ENCODE measurements around the gene NEK7.

NEK7 gene

DNA sequence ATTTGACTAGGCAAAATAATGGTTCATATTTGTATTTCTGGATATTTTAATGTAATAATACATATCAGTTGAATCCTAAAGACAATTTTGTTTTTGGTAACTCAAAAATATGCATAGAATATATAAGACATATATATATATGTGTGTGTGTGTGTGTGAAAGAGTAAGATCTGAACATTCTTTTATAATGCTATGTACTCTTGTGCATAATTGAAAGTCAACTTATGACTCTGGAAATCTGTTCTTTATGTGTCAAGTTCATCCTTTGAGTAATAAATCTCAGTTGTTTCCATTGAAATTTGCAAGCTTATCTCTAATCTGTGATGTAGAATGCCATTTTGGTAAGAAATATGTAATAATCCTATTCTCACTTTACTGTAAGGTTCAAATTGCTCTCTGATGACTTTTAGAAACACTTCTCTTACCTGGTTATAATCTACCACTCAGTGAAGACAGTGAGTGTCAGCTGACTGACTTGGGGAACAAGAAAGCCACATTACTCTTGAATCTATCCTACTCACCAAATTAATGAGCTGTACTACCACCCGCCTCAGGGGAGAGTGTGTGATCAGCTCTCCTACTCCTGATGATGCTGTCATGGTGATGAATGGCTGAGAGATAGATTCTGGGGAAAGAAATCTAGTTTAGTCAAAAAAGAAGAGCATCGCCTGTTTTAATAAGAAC, 15.0 kb upstream of the NEK7 start:
- no peak overlapping the region for H3K4me3 ChIP-seq (ENCODE audit: low read depth, low read length)

- H3K4me3 ChIP-seq (ENCODE audit: low read depth, low read length): no peak overlapping the region
These were observed 13.0 kb upstream of the NEK7 start for GRCh38 chr1:198143797-198144196.

DNA sequence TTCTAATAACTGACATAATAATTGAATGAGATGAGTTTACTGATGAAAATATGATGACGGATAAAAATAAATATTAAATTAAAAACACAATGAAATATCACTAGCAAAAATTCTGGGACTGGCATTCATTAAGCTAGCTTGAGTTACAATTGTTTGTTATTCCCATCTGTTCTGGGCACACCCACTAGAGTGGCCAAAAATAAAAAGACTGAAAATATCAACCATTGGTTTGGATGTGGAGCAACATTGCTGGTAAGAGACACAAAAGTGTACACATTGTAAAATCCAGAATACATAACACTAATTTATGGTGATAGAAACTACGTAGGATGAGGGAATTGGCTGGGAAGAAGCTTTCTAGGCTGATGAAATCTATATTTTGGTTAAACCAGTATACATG, 9.6 kb upstream of the NEK7 start:
- no peak overlapping the region for H3K4me3 ChIP-seq (ENCODE audit: low read depth, low read length)

DNA sequence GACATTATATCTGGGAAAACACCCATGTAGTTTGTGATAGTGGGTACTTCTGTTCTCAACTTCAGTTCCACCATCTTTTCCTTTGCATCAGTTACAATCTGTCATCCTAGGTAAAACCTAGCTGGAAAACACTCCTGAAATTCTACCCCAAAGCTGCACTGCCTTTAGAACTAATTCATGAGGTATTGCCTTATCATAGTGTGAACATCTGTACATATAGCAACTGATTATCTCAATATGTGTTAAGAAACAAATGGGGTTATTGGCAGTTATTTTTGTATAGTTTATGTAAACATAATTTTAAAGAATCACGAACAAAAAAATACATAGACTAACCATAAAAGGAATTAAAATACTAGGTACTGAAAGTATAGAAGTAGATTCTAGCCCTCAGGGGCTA, 6.4 kb upstream of the NEK7 start:
- H3K4me3 ChIP-seq (ENCODE audit: low read depth, low read length): no peak overlapping the region

- H3K4me3 ChIP-seq (ENCODE audit: low read depth, low read length): no peak overlapping the region
These were observed 5.1 kb upstream of the NEK7 start for GRCh38 chr1:198151688-198152087.

- H3K4me3 ChIP-seq (ENCODE audit: low read depth, low read length): no peak overlapping the region
These were observed 3.7 kb upstream of the NEK7 start for GRCh38 chr1:198153103-198153502.

- no peak overlapping the region for H3K4me3 ChIP-seq (ENCODE audit: low read depth, low read length)
These were observed 3.0 kb upstream of the NEK7 start for GRCh38 chr1:198153804-198154203.

GRCh38 chr1:198155253-198155652, 1.5 kb upstream of the NEK7 start:
- no peak overlapping the region for H3K4me3 ChIP-seq (ENCODE audit: low read depth, low read length)

- peak overlapping the region; percentile 77 for H3K4me3 ChIP-seq (ENCODE audit: low read depth, low read length)
These were observed 570 bp upstream of the NEK7 start for GRCh38 chr1:198156111-198156744.

DNA sequence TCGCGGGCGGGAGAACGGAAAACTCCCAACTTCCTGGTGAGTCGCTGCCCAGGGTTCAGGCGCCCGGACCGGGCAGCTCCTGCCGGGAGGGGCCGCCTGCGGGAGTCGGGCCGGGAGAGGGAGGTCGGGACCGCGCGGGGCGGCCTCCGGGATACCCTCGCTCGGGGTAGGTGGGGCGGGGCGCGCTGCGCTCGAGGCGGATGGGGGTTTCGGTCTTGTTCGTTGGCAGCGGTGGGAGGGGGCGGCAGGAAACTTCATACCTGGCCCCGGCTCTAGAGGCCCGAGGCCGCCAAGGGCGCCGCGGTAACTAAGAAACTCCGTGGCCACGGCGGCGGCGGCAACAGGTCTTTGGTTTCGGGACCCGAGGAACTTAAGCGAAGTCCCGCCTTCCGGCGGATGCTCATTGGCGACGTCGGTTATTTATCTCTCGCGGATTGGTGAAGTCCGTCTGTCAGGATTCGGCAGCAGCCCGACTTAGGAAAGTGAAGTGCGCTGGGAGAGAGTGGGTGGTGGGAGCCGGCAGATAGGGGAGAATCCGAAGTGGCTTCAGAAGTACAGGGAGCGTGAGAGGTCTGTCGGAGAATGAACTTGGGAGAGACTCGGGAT, 546 bp downstream of the NEK7 start:
- H3K4me3 ChIP-seq (ENCODE audit: low read depth, low read length): peak overlapping the region; percentile 77

GRCh38 chr1:198157847-198158725, 1.3 kb downstream of the NEK7 start:
- H3K4me3 ChIP-seq (ENCODE audit: low read depth, low read length): peak overlapping the region; percentile 77

DNA sequence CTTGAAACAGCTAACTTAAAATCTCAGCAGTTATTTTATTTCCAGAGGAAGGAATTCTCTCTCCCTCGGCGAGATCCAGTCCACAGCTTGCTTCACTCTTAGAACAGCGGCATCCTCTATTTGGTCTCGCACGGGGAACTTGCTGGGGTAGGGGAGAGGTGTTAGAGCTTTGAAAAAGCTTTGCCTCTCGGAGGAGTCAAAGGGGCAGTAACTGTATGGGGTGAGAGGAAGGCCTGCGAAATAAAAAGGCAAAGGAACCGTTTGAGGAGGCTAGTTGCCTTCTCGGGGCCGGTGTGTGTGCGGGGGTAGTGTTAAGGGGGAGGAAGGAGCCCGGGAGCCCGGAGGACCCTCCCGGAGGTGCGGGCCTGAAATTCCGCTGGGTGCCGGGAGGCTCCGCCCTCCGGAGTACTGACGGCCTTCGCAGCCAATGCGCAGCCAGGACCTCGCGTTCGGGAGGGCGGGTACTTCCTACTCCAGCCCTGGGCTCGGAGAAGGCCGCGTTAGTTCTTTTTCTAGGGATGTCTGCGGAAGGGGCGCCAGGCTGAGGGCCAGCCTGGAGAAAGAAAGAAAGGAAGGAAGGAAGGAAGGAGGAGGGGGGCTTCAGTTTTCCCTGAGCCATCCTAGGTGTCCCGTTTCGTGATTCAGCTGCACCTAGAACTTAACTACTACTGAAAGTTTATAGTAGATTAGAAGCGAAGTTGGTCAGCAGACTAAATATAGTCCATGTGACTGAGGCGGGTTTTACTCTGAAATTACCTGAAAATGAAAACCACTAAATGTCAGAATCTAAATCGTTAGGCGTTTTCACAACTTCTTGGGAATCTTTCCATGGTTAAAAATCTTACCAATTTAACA, 2.2 kb downstream of the NEK7 start:
- peak overlapping the region; percentile 77 for H3K4me3 ChIP-seq (ENCODE audit: low read depth, low read length)

DNA sequence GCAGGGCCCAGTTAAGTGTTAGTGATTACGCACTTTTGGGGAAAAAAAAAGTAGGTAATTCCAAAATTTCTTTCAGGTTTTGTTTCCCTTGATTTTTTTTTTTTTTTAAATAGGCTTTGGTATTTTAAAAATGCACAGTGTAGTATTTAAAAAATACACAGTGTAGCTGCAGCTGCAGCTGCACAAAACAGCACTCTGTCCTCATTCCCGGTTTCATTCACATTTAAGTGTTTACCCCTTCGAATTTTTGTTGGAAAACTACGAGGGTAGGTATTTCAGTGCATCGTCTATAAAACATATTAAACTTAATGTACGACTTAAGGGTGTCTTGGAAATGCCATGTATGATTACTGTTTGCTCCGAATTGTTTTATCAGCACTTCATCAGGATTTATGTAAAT, 3.4 kb downstream of the NEK7 start:
- no peak overlapping the region for H3K4me3 ChIP-seq (ENCODE audit: low read depth, low read length)

- H3K4me3 ChIP-seq (ENCODE audit: low read depth, low read length): no peak overlapping the region
These were observed 4.3 kb downstream of the NEK7 start for GRCh38 chr1:198160946-198161614.

GRCh38 chr1:198161718-198162090, 4.9 kb downstream of the NEK7 start:
- H3K4me3 ChIP-seq (ENCODE audit: low read depth, low read length): no peak overlapping the region

- H3K4me3 ChIP-seq (ENCODE audit: low read depth, low read length): no peak overlapping the region
These were observed 5.4 kb downstream of the NEK7 start for GRCh38 chr1:198162091-198162767.

DNA sequence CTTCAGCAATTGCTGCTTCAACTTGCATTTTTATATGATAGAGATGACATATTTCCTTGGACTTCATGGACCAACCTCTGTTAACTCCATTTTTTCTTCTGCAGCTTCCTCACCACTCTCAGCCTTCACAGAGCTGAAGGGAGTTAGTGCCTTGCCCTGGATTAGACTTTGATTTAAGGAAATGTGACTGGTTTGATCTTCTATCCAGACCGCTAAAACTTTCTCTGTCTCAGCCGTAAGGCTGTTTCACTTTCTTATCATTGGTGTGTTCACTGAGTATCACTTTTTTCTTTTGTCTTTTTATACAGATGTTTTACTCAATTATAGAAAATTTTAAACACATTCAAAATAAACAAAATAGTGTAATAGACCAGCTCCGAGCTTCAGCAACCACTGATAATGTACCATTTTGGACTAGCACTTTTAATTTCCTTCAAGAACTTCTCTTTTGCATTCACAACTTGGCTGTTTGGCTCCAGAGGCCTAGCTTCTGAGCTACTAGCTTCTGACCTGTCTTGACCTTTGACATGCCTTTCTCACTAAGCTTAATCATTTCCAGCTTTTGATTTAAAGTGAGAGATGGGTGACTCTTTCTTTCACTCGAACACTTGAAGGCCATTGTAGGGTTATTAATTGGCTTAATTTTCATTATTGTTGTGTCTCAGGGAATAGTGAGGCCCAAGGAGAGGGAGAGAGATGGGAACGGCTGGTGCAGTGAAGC, 9.3 kb downstream of the NEK7 start:
- no peak overlapping the region for H3K4me3 ChIP-seq (ENCODE audit: low read depth, low read length)

GRCh38 chr1:198166900-198167299, 10.1 kb downstream of the NEK7 start:
- no peak overlapping the region for H3K4me3 ChIP-seq (ENCODE audit: low read depth, low read length)

GRCh38 chr1:198167436-198167934, 10.7 kb downstream of the NEK7 start:
- no peak overlapping the region for H3K4me3 ChIP-seq (ENCODE audit: low read depth, low read length)
